ENCODE measurements around the gene ANKRD31. TPM values are rescaled to one million over a fixed set of nuclear protein-coding genes. Genes with fewer than 3 reads are reported as not detected.
A peak's percentile ranks its signal among the peaks of the same experiment; 100 is the strongest.

The ANKRD31 gene
- total RNA-seq, 1 experiment from 2014 or later, result 0.11 TPM

DNA sequence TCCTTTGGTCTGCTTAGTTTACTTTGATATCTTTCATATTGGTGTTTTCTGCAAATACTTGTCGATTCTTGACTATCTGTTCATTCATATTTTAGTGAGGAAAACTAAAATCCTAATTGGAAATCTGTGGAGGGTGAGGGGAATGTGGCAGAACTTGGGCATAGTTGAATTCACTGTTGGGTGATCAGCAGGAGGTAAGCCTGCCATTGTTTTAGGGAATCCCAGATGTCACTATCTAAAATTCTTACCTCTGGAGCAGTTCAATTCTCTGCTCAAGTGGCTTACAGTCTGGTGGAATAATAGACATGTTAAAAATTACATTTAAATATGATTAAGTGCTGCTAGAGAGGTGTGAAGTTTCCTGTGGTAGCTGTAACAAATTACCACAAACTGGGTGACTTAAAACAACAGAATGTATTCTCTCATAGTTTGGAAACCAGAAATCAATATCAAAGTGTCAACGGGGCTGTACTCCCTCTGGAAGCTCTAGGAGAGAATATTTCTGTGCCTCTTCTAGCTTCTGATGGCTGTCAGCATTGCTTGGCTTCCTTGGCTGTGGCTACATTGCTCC lies 94.0 kb downstream of the ANKRD31 start:
- no peak overlapping the region for H3K56ac ChIP-seq (ENCODE audit: insufficient read length, low read depth, low read length)
- H3K79me2 ChIP-seq (ENCODE audit: insufficient read depth, low read length), result no peaks in the 10 kb centered on the region
- no peak overlapping the region for H3K4me2 ChIP-seq (ENCODE audit: insufficient read depth, insufficient read length, low read length)
- H3K9me3 ChIP-seq (ENCODE audit: control insufficient read depth, low read depth, low read length), result no peaks in the 10 kb centered on the region
- no peak overlapping the region for H4K91ac ChIP-seq (ENCODE audit: insufficient read length, low read depth, low read length)
- H3K27me3 ChIP-seq (ENCODE audit: insufficient read depth, low read length), result no peaks in the 10 kb centered on the region
- no peaks in the 10 kb centered on the region for H3K4me1 ChIP-seq (ENCODE audit: insufficient read depth, low read length)
- H2BK120ac ChIP-seq (ENCODE audit: low read depth, low read length, poor library complexity, severe bottlenecking), result no peak overlapping the region
- no peaks in the 10 kb centered on the region for H4K20me1 ChIP-seq (ENCODE audit: control insufficient read depth, insufficient read depth, insufficient read length)
- no peak overlapping the region for H3K23ac ChIP-seq (ENCODE audit: insufficient read length, low read depth, low read length)
- no peak overlapping the region for H3K14ac ChIP-seq (ENCODE audit: insufficient read depth, low read length)
- H3K18ac ChIP-seq (ENCODE audit: insufficient read length, low read depth, low read length), result no peak overlapping the region
- no peak for DNase-seq
- H3K4me1 Mint-ChIP-seq, result peaks cover 16 to 21% of the 10 kb centered on the region in 2 experiments
- no peak overlapping the region for H3K4ac ChIP-seq (ENCODE audit: low read depth, low read length)
- WGBS (ENCODE audit: extremely low coverage, insufficient read length, low lambda C conversion rate), result no CpG with 5 or more reads among the region's 2 CpGs
- no peak overlapping the region for H4K5ac ChIP-seq (ENCODE audit: insufficient read length, low read depth, low read length)
- H3K4me3 Mint-ChIP-seq, result no peak overlapping the region
- peaks cover 0 to 3% of the 10 kb centered on the region in 2 experiments; a peak in 2 of 5 replicates for H3K9me3 Mint-ChIP-seq
- no peak overlapping the region for H2AFZ ChIP-seq (ENCODE audit: low read length)
- no peak overlapping the region for H2BK20ac ChIP-seq (ENCODE audit: low read depth, low read length, poor library complexity, severe bottlenecking)
- no peaks in the 10 kb centered on the region; a peak in 2 of 7 replicates for H3K36me3 Mint-ChIP-seq (ENCODE audit: insufficient read depth in 1 of 3, low read depth in 3 of 3)
- H3K79me1 ChIP-seq (ENCODE audit: insufficient read depth, low read depth, low read length, poor library complexity, severe bottlenecking), result no peaks in the 10 kb centered on the region
- no peak overlapping the region for H3K27ac ChIP-seq (ENCODE audit: insufficient read length, low read depth, low read length)
- TF ChIP-seq, protein P1, sequence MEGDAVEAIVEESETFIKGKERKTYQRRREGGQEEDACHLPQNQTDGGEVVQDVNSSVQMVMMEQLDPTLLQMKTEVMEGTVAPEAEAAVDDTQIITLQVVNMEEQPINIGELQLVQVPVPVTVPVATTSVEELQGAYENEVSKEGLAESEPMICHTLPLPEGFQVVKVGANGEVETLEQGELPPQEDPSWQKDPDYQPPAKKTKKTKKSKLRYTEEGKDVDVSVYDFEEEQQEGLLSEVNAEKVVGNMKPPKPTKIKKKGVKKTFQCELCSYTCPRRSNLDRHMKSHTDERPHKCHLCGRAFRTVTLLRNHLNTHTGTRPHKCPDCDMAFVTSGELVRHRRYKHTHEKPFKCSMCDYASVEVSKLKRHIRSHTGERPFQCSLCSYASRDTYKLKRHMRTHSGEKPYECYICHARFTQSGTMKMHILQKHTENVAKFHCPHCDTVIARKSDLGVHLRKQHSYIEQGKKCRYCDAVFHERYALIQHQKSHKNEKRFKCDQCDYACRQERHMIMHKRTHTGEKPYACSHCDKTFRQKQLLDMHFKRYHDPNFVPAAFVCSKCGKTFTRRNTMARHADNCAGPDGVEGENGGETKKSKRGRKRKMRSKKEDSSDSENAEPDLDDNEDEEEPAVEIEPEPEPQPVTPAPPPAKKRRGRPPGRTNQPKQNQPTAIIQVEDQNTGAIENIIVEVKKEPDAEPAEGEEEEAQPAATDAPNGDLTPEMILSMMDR (conservative IDR thresholded peaks at IDR 0.05), result no peak
- H2AK5ac ChIP-seq (ENCODE audit: insufficient read length, low read length), result no peak overlapping the region
- no peaks in the 10 kb centered on the region for H3K23me2 ChIP-seq (ENCODE audit: insufficient read length, low read depth, low read length, poor library complexity, severe bottlenecking)
- H2BK5ac ChIP-seq (ENCODE audit: insufficient read length, low read length), result no peak overlapping the region
- no peak overlapping the region for H3T11ph ChIP-seq (ENCODE audit: low read length)
- H3K27me3 Mint-ChIP-seq (ENCODE audit: low read depth), result no peaks in the 10 kb centered on the region
- no peak overlapping the region for H2BK15ac ChIP-seq (ENCODE audit: low read depth, low read length)
- H2BK12ac ChIP-seq (ENCODE audit: insufficient read length, low read depth, low read length), result no peak overlapping the region
- peak overlapping the region; percentile 2 to 24 (median 18); a peak in 3 of 7 replicates for H3K27ac Mint-ChIP-seq
- H3K9ac ChIP-seq (ENCODE audit: extremely low read depth, insufficient read length, low read length), result no peak overlapping the region
- H4K8ac ChIP-seq (replicated peaks; ENCODE audit: insufficient read length, low read depth, low read length), result no peak overlapping the region
